Stimulated activated naive CD8-positive, alpha-beta T cell treated with anti-CD3 and anti-CD28 coated beads, Interleukin-15, Interleukin-2, amounts not matched to agents 100 ng/mL and 50 ng/mL, for 24 hours (primary cell): Measurements from ENCODE around the gene KDM4C.

ENCODE experiments used
- H3K27ac Mint-ChIP-seq: one replicate; pipeline ENCODE4 v1.8.0; 2021; ENCODE audit warnings: mild to moderate bottlenecking, mixed read lengths
- H3K27me3 Mint-ChIP-seq: one replicate; pipeline ENCODE4 v1.8.0; 2021; ENCODE audit warnings: mixed read lengths
- H3K36me3 Mint-ChIP-seq: one replicate; pipeline ENCODE4 v1.8.0; 2021; ENCODE audit warnings: low read depth, mixed read lengths
- H3K4me1 Mint-ChIP-seq: one replicate; pipeline ENCODE4 v1.8.0; 2021; ENCODE audit warnings: low read depth, mixed read lengths
- H3K4me3 Mint-ChIP-seq: one replicate; pipeline ENCODE4 v1.8.0; 2021; ENCODE audit warnings: mild to moderate bottlenecking, mixed read lengths
- H3K9me3 Mint-ChIP-seq: one replicate; pipeline ENCODE4 v1.8.0; 2021; ENCODE audit warnings: mixed read lengths

The KDM4C gene

DNA sequence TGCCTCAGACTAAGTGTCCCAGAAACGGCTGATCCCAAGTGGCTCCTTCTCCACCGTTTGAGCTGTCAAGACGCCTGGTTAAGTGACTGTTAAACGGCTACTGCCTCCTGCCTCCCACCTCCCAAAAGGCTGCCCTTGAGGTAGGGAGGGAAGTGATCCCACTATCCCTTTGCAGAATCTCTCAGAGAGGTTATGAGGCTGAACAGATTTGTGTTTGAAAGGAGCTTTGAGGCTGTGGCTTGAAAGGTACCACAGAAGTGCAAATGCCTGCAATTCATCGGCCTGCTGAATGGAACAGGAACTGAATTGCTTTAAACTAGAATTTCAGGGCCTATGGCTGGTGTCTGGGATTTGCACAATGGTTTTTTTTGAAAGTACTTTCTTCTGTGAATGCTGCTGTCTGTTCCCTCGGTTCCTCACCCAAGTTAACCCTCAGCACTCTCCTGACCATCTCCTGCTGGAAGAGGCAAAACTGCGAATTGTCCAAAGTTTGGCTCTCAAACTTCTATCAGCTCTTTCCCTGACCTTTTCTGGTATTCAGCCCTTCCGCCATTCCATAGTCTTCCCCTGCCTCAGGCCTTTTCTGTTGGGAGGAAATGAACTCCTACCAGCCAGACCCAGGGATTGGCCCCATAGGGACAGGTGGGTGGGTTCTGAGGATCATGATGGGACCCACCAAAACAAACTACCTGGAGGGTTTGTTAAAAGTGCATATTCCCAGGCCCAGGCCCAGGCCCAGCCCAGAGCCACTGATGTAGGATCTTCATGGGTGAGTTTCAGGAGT is 453.3 kb downstream of the KDM4C start:
- Mint-ChIP-seq H3K4me1 (peaks cover 7% of the 10 kb centered on the region), H3K36me3 (no peaks in the 10 kb centered on the region), H3K27ac (no peak overlapping the region), H3K9me3 (no peaks in the 10 kb centered on the region), H3K27me3 (peaks cover 9% of the 10 kb centered on the region), H3K4me3 (no peak overlapping the region)

DNA sequence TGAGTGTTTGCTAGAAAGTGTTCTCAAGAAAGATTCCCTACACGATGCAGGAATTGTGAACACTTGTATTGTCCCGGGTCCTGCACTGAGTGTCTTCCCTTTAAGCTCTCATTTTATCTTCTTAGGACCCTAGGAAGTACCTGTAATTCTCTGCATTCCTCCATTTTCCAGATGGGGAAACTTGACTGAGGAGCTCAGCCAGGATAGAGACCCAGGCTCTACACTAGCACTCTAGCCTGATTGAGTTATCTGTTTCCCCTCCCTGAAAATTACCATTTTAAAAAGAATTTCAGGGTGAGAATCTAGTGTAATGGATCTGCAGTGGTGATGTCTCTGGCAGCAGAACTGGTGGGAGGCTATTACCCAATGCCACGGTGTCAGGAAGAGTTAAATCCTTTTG is 453.9 kb downstream of the KDM4C start:
- H3K4me1 Mint-ChIP-seq, result peaks cover 13% of the 10 kb centered on the region
- no peak overlapping the region for H3K4me3 Mint-ChIP-seq
- H3K9me3 Mint-ChIP-seq, result no peaks in the 10 kb centered on the region
- no peaks in the 10 kb centered on the region for H3K36me3 Mint-ChIP-seq
- H3K27ac Mint-ChIP-seq, result no peak overlapping the region
- peaks cover 9% of the 10 kb centered on the region for H3K27me3 Mint-ChIP-seq

DNA sequence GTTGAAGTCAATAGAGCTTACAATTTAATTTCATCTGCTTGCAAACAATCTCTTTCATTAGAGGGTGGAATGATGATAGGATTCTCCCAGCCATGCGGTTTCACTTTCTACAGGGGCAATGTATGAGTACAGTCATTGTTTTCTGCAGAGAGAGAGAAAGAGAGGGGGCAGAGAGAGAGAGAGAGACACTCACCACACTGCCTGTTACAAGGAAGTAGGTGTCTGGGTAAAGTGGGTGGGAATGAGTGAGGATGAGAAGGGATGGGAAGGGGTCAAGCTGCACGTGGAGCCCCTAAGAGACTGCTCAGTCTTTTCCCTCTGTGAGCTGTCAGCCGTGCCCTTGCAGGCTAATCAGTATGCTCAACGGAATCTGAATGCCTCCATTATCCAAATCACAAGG is 454.3 kb downstream of the KDM4C start:
- H3K36me3 Mint-ChIP-seq, result peaks cover 2% of the 10 kb centered on the region
- H3K4me1 Mint-ChIP-seq, result peaks cover 13% of the 10 kb centered on the region
- no peak overlapping the region for H3K27ac Mint-ChIP-seq
- peaks cover 11% of the 10 kb centered on the region for H3K27me3 Mint-ChIP-seq
- no peak overlapping the region for H3K4me3 Mint-ChIP-seq
- H3K9me3 Mint-ChIP-seq, result peaks cover 2% of the 10 kb centered on the region

DNA sequence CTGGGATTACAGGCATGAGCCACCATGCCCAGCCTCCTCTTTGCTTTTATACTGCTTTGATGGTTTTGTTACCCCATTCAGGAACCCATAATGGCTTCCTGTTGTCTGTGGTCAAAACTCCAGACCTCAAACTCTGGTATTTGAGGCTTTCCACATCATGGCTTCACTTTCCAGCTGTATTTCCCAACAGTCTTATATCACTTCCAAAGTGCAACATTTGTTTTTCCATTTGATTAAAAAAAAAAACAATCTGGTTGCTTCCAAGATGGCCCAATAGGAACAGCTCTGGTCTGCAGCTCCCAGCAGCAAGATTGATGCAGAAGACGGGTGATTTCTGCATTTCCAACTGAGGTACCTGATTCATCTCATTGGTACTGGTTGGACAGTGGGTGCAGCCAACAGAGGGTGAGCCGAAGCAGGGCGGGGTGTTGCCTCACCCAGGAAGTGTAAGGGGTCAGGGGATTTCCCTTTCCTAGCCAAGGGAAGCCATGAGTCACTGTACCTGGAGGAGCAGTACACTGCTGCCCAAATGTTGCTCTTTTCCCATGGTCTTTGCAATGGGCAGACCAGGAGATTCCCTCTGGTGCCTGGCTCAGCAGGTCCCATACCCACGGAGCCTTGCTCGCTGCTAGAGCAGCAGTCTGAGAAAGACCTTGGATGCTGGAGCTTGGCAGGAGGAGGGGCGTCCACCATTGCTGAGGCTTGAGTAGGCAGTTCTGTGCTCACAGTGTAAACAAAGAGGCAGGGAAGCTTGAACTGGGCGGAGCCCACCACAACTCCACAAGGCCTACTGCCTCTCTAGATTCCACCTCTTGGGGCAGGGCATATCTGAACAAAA is 458.4 kb downstream of the KDM4C start:
- Mint-ChIP-seq H3K36me3 (peaks cover 5% of the 10 kb centered on the region), H3K9me3 (peaks cover 19% of the 10 kb centered on the region), H3K4me1 (peaks cover 13% of the 10 kb centered on the region), H3K27ac (peak overlapping the region; percentile 9), H3K27me3 (peaks cover 19% of the 10 kb centered on the region), H3K4me3 (no peak overlapping the region)

DNA sequence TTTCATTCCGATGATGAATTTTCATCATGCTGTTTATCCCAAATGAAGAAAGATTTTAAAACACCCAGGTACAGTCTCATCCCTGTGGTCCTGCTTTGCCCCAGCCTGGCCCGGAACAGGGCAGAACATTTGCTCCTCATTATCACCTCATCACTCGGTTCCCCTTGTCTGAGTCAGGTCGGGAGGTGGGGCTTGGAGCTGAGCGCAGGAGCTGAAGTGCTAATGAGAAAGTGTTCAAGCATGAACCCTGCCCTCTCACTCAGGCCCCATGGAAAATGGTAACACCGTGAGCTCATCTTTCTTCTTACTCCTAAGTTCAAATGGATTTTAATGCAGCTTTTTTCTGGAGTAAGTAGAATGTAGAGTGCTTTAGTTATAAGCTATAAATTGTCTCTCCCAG is 466.2 kb downstream of the KDM4C start:
- Mint-ChIP-seq H3K9me3 (peaks cover 14% of the 10 kb centered on the region), H3K27me3 (peaks cover 10% of the 10 kb centered on the region), H3K27ac (no peak overlapping the region), H3K36me3 (no peaks in the 10 kb centered on the region), H3K4me3 (no peak overlapping the region), H3K4me1 (peaks cover 9% of the 10 kb centered on the region)
